UCSD-AML1 (cell line): Measurements from ENCODE around the gene ACTR3.
A peak's percentile ranks its signal among the peaks of the same experiment; 100 is the strongest.

Source experiments
- DNase-seq: peaks from one replicate; lab custom pipeline; 2025; ENCODE audit not compliant: unreplicated experiment; lab: John Stamatoyannopoulos, UW

ACTR3 gene

DNA sequence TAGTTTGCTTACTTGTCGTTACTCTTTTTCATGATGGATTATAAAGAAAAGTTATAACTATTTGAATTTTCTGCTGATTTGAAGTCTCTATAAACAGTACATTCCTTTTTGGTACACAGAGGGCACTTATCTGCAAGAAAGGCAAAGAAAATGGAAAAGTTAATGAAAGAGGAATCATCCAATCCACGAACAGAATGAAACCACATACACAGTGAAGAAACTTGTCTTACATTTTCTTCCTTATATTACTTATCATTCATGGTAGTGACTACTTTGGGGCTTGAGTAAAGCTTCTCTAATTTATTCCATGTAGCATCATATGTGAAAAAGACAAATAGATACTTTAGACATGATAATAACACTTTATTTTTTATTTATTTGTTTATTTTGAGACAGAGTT lies 14.8 kb upstream of the ACTR3 start:
- DNase-seq = no peak

GRCh38 chr2:113876503-113877387 lies 13.1 kb upstream of the ACTR3 start:
- no peak for DNase-seq

DNA sequence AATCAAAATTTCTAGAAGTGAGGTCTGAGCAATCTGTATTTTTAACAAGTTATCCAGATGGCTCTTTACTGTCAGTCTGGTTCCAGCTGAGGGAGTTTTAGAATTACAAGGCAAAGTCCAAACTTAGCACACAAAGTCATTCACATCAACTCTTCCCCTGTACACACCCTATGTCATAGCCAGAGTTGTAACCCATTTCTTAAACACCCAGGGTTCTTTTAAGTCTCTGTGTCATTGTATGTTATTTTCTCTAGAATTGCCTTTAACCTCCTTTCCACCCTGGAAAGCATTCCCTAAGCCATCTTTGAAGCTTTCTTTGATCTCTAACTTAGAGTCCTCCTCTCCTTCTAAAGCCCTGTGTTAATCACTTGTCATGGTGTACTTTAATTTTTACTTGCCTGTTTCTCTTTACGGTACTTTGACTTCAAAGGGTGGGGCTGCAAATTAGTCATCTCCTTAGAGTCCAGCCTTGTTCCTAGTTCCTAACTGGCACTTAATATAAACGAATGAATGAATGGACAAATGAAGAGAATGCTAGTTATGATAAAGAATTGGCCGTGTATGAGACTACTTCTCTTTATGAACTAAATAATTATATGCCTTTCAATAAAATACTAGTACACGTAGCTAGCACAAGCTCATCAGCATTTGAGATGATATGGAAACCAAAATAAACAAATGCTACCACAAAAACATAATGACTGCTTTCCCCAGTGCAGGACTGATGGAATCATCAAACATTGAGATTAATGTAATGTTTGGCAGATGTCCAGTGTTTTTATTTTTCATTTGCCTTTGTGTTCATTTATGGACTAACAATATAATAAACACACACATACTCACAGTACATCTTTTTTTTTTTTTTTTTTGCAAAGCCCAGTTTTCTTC lies 11.9 kb upstream of the ACTR3 start:
- no peak for DNase-seq

GRCh38 chr2:113878743-113879142 lies 11.1 kb upstream of the ACTR3 start:
- no peak for DNase-seq

GRCh38 chr2:113879457-113879856 lies 10.4 kb upstream of the ACTR3 start:
- DNase-seq = no peak

DNA sequence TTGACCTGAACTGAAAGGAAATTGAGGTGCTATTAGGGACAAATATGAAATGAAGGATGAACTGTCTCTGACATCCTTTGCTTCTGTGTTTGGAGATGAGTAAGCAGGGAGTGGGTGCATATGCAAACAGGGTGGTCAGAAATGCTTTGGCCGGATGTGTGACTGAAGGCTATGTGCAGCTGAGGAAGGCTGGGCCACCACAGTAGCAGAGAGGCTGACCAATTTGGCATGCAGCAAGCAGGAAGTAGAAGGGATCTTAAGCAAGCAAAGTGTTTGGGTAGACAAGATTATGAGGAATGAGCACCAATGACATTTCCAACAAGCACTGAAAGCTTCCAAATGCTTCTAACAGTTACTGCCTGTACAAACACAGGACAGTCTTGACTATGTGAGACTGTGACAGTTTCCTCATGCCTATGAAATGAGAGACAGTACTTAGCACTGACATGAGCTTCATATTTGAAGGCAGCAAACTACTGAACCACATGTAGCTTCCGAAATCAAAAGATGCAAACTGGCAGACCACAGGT lies 3.3 kb upstream of the ACTR3 start:
- peak; percentile 69 for DNase-seq

- no peak for DNase-seq
Measured at GRCh38 chr2:113887009-113887792, 2.7 kb upstream of the ACTR3 start.

DNA sequence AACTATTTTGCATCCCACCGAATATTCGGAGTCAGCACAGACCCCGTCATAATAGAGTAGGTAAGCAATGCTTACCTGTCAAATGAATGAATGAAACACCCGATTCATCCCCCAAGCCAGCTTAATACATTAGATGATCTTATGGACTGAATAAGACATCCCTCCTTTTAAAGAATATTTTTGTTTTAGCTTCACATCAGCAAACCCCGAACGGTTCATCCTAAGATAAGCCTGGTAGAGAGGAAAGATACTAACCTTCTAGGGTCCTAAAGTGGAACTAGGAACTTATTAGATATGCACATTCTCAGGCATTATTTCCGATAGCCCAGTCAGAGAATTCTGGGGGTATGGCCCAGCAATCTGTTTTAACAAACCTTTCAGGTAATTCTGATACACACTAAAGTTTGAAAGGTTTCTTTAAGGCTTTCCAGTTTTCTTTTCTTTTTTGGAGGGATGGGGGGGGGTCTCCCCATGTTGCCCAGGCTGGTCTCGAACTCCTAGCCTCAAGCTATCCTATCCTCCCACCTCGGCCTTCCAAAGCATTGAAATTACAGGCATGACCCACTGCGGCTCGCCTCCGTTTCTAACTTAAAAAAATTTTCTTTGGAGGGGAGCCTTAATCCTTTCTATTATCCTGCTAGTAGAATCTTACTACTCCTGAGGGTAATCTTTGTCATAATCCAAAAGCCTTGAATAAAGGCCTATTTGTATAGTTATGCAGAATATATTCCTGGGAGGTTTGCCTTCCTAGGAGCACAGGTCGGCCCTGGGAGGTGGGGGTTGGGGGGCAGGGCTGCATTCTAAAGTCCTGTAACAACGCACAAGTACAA lies 1.0 kb upstream of the ACTR3 start:
- no peak for DNase-seq

GRCh38 chr2:113890253-113891235 lies 655 bp downstream of the ACTR3 start:
- DNase-seq = peak; percentile 76

- no peak for DNase-seq
Measured at GRCh38 chr2:113891265-113891959, 1.5 kb downstream of the ACTR3 start.

GRCh38 chr2:113892004-113892710 lies 2.3 kb downstream of the ACTR3 start:
- DNase-seq = no peak

- DNase-seq = no peak
Measured at GRCh38 chr2:113894156-113894743, 4.4 kb downstream of the ACTR3 start.

DNA sequence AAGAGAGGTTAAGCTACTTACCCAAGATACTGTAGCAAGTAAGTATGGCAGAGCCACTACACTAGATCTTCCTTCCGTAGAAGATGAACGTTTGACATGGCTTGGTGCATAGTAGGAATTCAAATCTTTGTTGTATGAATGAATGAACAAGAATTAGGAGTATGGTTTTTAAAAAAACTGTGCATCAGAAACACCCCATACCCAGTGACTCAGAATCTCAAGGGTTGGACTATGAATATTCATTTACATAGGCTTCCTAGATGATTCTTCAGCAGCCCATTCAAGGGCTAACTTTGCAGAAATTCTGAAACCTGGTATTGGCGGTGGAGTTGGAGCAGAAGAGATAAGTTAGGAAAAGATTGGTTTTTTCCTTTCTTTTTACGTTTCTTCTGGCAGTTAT lies 5.4 kb downstream of the ACTR3 start:
- no peak for DNase-seq

GRCh38 chr2:113895819-113896563 lies 6.1 kb downstream of the ACTR3 start:
- DNase-seq = no peak

DNA sequence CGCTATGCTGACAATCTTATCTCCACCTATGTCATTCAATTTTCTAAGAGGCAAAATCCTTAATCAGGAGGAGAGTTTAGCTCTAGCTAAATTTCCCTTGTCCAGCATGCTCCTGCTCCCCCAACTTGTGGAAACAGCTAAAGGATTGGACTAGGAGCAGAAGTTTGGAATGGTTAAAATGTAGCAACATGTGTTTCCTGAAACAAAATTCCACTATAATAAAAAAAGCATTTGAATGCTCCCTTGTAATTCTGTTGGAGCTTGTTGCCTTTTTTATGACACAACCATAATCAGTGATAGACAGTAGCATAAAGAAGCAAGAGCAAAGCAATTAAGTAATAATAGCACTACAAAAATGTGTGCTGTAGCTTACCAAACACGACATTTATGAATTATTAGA lies 6.9 kb downstream of the ACTR3 start:
- DNase-seq = no peak

- DNase-seq = no peak
Measured at GRCh38 chr2:113898081-113898480, 8.2 kb downstream of the ACTR3 start.

DNA sequence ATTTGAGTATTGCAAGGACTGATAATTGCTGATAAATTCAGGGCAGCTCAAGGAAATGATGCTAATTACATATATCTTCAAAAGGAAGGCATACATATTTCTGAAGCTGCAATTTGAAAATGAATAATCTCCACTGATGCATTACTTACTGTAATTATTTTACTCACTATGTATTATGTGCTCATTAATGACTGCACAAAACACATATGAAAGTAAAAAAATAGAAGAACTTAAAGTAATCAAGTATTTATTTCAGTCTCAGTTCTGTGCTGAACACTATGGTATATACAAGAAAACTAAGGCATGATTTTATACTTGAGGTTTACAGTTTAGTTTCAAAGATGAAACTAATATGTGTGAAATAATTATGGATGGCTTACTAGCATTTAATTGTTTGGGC lies 9.3 kb downstream of the ACTR3 start:
- DNase-seq = no peak
